SK-N-SH (cell line): Measurements from ENCODE around the gene GSK3B.

Source experiments
- CTCF ChIP-seq: fragments of 200-600 bp; sonication (generic); IDR thresholded peaks from 2 replicates; pipeline ENCODE4 v1.6.1; 2017; ENCODE audit warnings: antibody characterized with exemption, mild to moderate bottlenecking, moderate library complexity
- TEAD4 ChIP-seq: IDR thresholded peaks from 2 replicates; pipeline ENCODE4 v1.4.0; 2012; ENCODE audit warnings: mild to moderate bottlenecking, borderline replicate concordance; ENCODE audit not compliant: insufficient read depth
- YY1 ChIP-seq: IDR thresholded peaks from 2 replicates; pipeline ENCODE4 v1.4.0; 2012; ENCODE audit warnings: low read depth, mild to moderate bottlenecking

- TF ChIP-seq TEAD4 (no peak), CTCF (no peak), YY1 (no peak)
Observed at GRCh38 chr3:119998166-119998565, 96.1 kb downstream of the GSK3B start.
